GM12874 (cell line): ENCODE results near the gene KLHDC7A.

Experiments
- TF ChIP-seq, protein P1 (sequence below): IDR thresholded peaks from 2 replicates; pipeline ENCODE4 v1.5.1; 2011; ENCODE audit warnings: low read depth, mild to moderate bottlenecking, control low read depth, low read length, moderate library complexity; ENCODE audit not compliant: insufficient read depth

KLHDC7A gene

GRCh38 chr1:18464665-18465050, 16.1 kb upstream of the KLHDC7A start:
- TF ChIP-seq, protein P1, sequence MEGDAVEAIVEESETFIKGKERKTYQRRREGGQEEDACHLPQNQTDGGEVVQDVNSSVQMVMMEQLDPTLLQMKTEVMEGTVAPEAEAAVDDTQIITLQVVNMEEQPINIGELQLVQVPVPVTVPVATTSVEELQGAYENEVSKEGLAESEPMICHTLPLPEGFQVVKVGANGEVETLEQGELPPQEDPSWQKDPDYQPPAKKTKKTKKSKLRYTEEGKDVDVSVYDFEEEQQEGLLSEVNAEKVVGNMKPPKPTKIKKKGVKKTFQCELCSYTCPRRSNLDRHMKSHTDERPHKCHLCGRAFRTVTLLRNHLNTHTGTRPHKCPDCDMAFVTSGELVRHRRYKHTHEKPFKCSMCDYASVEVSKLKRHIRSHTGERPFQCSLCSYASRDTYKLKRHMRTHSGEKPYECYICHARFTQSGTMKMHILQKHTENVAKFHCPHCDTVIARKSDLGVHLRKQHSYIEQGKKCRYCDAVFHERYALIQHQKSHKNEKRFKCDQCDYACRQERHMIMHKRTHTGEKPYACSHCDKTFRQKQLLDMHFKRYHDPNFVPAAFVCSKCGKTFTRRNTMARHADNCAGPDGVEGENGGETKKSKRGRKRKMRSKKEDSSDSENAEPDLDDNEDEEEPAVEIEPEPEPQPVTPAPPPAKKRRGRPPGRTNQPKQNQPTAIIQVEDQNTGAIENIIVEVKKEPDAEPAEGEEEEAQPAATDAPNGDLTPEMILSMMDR, result no peak

DNA sequence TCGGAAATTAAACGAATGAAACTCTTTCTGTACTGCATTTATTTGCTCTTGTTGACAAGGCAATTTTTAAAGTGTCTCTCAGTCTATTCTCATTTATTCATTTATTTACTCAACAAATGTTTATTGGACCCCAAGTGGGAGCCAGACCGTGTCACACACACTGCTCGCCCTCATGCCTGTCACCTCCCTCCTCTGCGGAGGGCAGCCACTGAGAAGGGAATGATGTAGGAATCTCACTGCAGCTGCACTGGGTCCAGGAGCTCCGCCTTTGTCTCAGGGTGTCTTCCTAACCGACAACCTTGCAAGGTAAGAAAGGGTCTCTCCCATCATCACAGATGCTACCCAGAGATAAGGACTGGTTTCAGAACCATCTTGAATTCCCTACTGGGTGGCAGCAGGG, 14.1 kb upstream of the KLHDC7A start:
- TF ChIP-seq, protein P1, result no peak

DNA sequence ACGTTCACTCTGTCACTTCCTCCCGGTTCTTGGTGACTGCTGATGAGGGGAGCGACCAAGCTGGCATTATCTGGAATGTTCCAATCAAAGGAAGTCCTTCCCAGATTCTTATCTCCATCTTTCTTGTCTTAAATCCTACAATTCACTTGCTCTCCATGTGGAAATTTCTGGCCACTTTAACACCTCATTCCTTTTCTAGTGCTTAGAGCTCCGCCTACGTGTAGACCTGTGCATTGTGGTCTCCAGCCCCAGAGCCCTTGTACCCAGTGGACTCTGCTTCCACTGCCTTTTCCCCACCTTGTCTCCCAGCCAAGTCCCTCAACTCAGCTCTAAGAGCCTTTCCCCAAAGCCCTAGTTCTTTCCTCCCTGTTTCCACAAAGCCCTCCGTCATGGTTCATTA, 12.2 kb upstream of the KLHDC7A start:
- TF ChIP-seq, protein P1, result no peak

DNA sequence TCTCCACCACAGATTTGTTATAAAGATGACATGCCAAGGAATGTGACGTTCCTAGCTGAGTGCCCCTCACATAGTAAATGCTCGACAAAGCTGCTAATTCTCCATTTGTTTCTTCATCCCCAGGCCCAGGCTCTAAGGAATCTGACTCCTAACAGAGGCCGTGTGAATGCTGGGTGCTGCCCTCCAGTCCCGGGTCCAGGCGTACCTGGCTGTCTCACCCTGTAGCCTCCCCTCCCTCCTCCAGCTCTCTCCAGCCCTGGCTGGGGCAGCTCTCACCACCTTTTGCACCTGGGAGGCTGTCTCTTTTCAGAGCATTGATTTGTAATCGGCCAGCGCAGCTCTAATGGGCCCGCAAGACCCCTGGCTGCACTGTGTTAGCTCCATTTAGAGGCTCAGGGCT, 11.2 kb upstream of the KLHDC7A start:
- TF ChIP-seq, protein P1, result no peak

- TF ChIP-seq, protein P1, result no peak
Observed at GRCh38 chr1:18470671-18471355, 9.9 kb upstream of the KLHDC7A start.

- TF ChIP-seq, protein P1, result no peak
Observed at GRCh38 chr1:18473195-18473815, 7.4 kb upstream of the KLHDC7A start.

GRCh38 chr1:18474559-18475175, 6.1 kb upstream of the KLHDC7A start:
- TF ChIP-seq, protein P1, result no peak
